ENCODE measurements around the gene BLOC1S6.

DNA sequence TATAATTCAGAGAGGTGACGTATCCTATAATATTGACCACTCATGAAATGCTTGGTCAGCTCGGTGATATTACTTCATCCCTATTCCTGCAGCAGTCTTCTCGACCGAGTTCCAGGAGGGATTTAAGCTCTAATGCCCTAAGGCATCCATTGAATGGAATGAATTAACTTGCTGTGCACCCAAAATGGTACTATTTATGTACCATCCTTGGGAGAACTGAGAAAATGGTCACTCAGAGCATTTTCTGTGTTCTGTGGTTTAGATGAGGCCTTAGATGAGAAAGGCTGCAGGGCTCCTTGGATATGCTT, 638 bp downstream of the BLOC1S6 start:
- TF ChIP-seq POLR2A (IDR thresholded peaks at IDR 0.05; ENCODE audit: low read length): no peak
- no peak for TF ChIP-seq GATA1 (IDR thresholded peaks at IDR 0.05; ENCODE audit: low read depth, low read length)
